Right lobe of liver (tissue), 4 donors: ENCODE measurements around the gene CLIP4.

Experiments used
- CTCF ChIP-seq, 4 donors: fragments of 200-600 bp in 3 of 4; fragments of 450-650 bp in 1 of 4; IDR thresholded peaks; one replicate each; pipeline versions ENCODE4 v1.5.1 to v1.8.0; 2016 to 2022; ENCODE audit warnings: antibody characterized with exemption in 4 of 4, mild to moderate bottlenecking in 2 of 4
- POLR2A ChIP-seq: fragments of 450-650 bp; IDR thresholded peaks from one replicate; pipeline ENCODE4 v1.6.1; 2017; ENCODE audit warnings: antibody characterized with exemption, mild to moderate bottlenecking
- donor health status: DM: no; HTN: no; CAD: no.
- donor health status: DM: no; HTN: no; CAD: no.
- donor health status: DM: no; HTN: yes; CAD: no.

- TF ChIP-seq CTCF (IDR thresholded peaks at IDR 0.05) (no peak), POLR2A (no peak)
These were observed 72.7 kb downstream of the CLIP4 start for GRCh38 chr2:29187926-29188325.
